Astrocyte (in vitro differentiated cells and primary cell): ENCODE results near the gene PGM5. TPM values are rescaled to one million over a fixed set of nuclear protein-coding genes. Genes with fewer than 3 reads are reported as not detected.

Experiments used
- DNase-seq: peaks from one replicate; pipeline ENCODE4 v3.0.0-alpha.2; 2010; ENCODE audit warnings: low read depth
- FAIRE-seq: peaks from 2 replicates; lab custom pipeline; 2011; peaks lifted over from hg19 to GRCh38; lab: Jason Lieb, UNC
- H2AFZ ChIP-seq: 2 replicates; pipeline ENCODE4 v1.6.0; 2012; ENCODE audit warnings: low read depth, low read length, inconsistent platforms
- H3K27ac ChIP-seq: 2 replicates; pipeline ENCODE4 v1.5.1; 2011; ENCODE audit warnings: low read depth, low read length, inconsistent platforms
- H3K27me3 ChIP-seq: 2 replicates; pipeline ENCODE4 v1.6.0; 2011; ENCODE audit warnings: low read length, inconsistent platforms; ENCODE audit not compliant: insufficient read depth
- H3K36me3 ChIP-seq: 2 replicates; pipeline ENCODE4 v1.5.1; 2011; ENCODE audit warnings: low read length, inconsistent platforms; ENCODE audit not compliant: insufficient read depth
- H3K4me1 ChIP-seq: 2 replicates; pipeline ENCODE4 v1.5.1; 2011; ENCODE audit warnings: low read length, inconsistent platforms; ENCODE audit not compliant: insufficient read depth
- H3K4me2 ChIP-seq: 2 replicates; pipeline ENCODE4 v1.6.0; 2012; ENCODE audit warnings: low read length, inconsistent platforms
- H3K4me3 ChIP-seq: 2 replicates; pipeline ENCODE4 v1.5.1; 2011; ENCODE audit warnings: low read depth, mild to moderate bottlenecking, low read length, inconsistent platforms; ENCODE audit not compliant: insufficient read depth
- H3K79me2 ChIP-seq: 2 replicates; pipeline ENCODE4 v1.6.0; 2012; ENCODE audit warnings: mild to moderate bottlenecking, low read length, inconsistent platforms; ENCODE audit not compliant: insufficient read depth
- H3K9ac ChIP-seq: 2 replicates; pipeline ENCODE4 v1.6.0; 2012; ENCODE audit warnings: mild to moderate bottlenecking, low read length, inconsistent platforms
- H3K9me3 ChIP-seq: 2 replicates; pipeline ENCODE4 v1.5.1; 2012; ENCODE audit warnings: low read depth, mild to moderate bottlenecking, low read length, inconsistent platforms; ENCODE audit not compliant: insufficient read depth
- H4K20me1 ChIP-seq: 2 replicates; pipeline ENCODE4 v1.6.0; 2012; ENCODE audit warnings: low read length, inconsistent platforms; ENCODE audit not compliant: insufficient read depth
- H3K27ac Mint-ChIP-seq: one replicate; pipeline ENCODE4 v1.8.0; 2021; ENCODE audit warnings: mild to moderate bottlenecking, mixed read lengths; ENCODE audit not compliant: unreplicated experiment
- H3K27me3 Mint-ChIP-seq: one replicate; pipeline ENCODE4 v1.8.0; 2021; ENCODE audit warnings: low read depth, mixed read lengths; ENCODE audit not compliant: unreplicated experiment
- H3K36me3 Mint-ChIP-seq: one replicate; pipeline ENCODE4 v1.8.0; 2021; ENCODE audit warnings: low read depth, mixed read lengths; ENCODE audit not compliant: unreplicated experiment
- H3K4me1 Mint-ChIP-seq: one replicate; pipeline ENCODE4 v1.8.0; 2021; ENCODE audit warnings: low read depth, mixed read lengths; ENCODE audit not compliant: unreplicated experiment
- H3K4me3 Mint-ChIP-seq: one replicate; pipeline ENCODE4 v1.8.0; 2021; ENCODE audit warnings: mild to moderate bottlenecking, moderate library complexity, mixed read lengths; ENCODE audit not compliant: unreplicated experiment
- H3K9me3 Mint-ChIP-seq: one replicate; pipeline ENCODE4 v1.8.0; 2021; ENCODE audit warnings: mild to moderate bottlenecking, mixed read lengths; ENCODE audit not compliant: unreplicated experiment
- CTCF ChIP-seq: IDR thresholded peaks from 2 replicates; pipeline ENCODE4 v1.5.1; 2011; ENCODE audit warnings: low read depth, mild to moderate bottlenecking, inconsistent platforms, low read length, moderate library complexity; ENCODE audit not compliant: insufficient read depth
- EZH2 ChIP-seq: IDR thresholded peaks from 2 replicates; pipeline ENCODE4 v1.6.1; 2012; ENCODE audit warnings: mild to moderate bottlenecking, low read length, inconsistent platforms; ENCODE audit not compliant: insufficient read depth
- total RNA-seq: library from RNA; stranded (reverse); gene quantifications from 2 replicates; pipeline ENCODE4 v1.2.1, GENCODE V29; 2021

PGM5 gene
- total RNA-seq, 1 donor from 2014 or later, result 1.8 TPM

GRCh38 chr9:68429631-68430030 is 73.2 kb downstream of the PGM5 start:
- Histone ChIP-seq H3K27ac (no peak overlapping the region), H3K27me3 (no peaks in the 10 kb centered on the region), H2AFZ (no peak overlapping the region), H3K4me1 (no peaks in the 10 kb centered on the region), H3K4me3 (no peak overlapping the region), H4K20me1 (no peaks in the 10 kb centered on the region), H3K79me2 (no peaks in the 10 kb centered on the region), H3K4me2 (no peak overlapping the region), H3K36me3 (no peaks in the 10 kb centered on the region), H3K9ac (no peak overlapping the region), H3K9me3 (no peaks in the 10 kb centered on the region)
- no peak for DNase-seq
- TF ChIP-seq EZH2 (no peak), CTCF (no peak)
- H3K4me3 Mint-ChIP-seq, result no peak overlapping the region
- H3K9me3 Mint-ChIP-seq, result no peaks in the 10 kb centered on the region
- H3K36me3 Mint-ChIP-seq, result no peaks in the 10 kb centered on the region
- no peak overlapping the region for H3K27ac Mint-ChIP-seq
- H3K27me3 Mint-ChIP-seq, result peaks cover 3% of the 10 kb centered on the region
- H3K4me1 Mint-ChIP-seq, result no peaks in the 10 kb centered on the region
- no peak for FAIRE-seq

GRCh38 chr9:68431307-68431706 is 74.9 kb downstream of the PGM5 start:
- Histone ChIP-seq H3K9ac (no peak overlapping the region), H3K4me2 (no peak overlapping the region), H3K36me3 (no peaks in the 10 kb centered on the region), H4K20me1 (no peaks in the 10 kb centered on the region), H3K9me3 (no peaks in the 10 kb centered on the region), H3K4me3 (no peak overlapping the region), H3K4me1 (no peaks in the 10 kb centered on the region), H3K27me3 (no peaks in the 10 kb centered on the region), H2AFZ (no peak overlapping the region), H3K27ac (no peak overlapping the region), H3K79me2 (no peaks in the 10 kb centered on the region)
- FAIRE-seq (no peak), DNase-seq (no peak)
- no peak overlapping the region for H3K4me3 Mint-ChIP-seq
- H3K9me3 Mint-ChIP-seq, result no peaks in the 10 kb centered on the region
- no peaks in the 10 kb centered on the region for H3K36me3 Mint-ChIP-seq
- no peaks in the 10 kb centered on the region for H3K4me1 Mint-ChIP-seq
- peaks cover 3% of the 10 kb centered on the region for H3K27me3 Mint-ChIP-seq
- H3K27ac Mint-ChIP-seq, result no peak overlapping the region
- no peak for TF ChIP-seq CTCF
- TF ChIP-seq EZH2, result no peak

- no peak for FAIRE-seq
- Histone ChIP-seq H3K9ac (no peak overlapping the region), H3K4me2 (no peak overlapping the region), H3K27me3 (no peaks in the 10 kb centered on the region), H3K79me2 (no peaks in the 10 kb centered on the region), H3K36me3 (no peaks in the 10 kb centered on the region), H3K4me1 (no peaks in the 10 kb centered on the region), H3K9me3 (no peaks in the 10 kb centered on the region), H3K27ac (no peak overlapping the region), H3K4me3 (no peak overlapping the region), H2AFZ (no peak overlapping the region), H4K20me1 (no peaks in the 10 kb centered on the region)
- H3K9me3 Mint-ChIP-seq, result no peaks in the 10 kb centered on the region
- TF ChIP-seq EZH2 (no peak), CTCF (no peak)
- H3K27me3 Mint-ChIP-seq, result no peaks in the 10 kb centered on the region
- no peaks in the 10 kb centered on the region for H3K4me1 Mint-ChIP-seq
- no peak overlapping the region for H3K27ac Mint-ChIP-seq
- no peak overlapping the region for H3K4me3 Mint-ChIP-seq
- H3K36me3 Mint-ChIP-seq, result no peaks in the 10 kb centered on the region
- DNase-seq, result no peak
Measured at GRCh38 chr9:68433531-68434110, 77.2 kb downstream of the PGM5 start.
